GM18907 (cell line): ENCODE data around the gene CTBP1.

Experiments used
- ATAC-seq: cut with Tn5 transposase; IDR thresholded peaks from one replicate; pipeline ENCODE4 v1.9.1; 2021; ENCODE audit warnings: mild to moderate bottlenecking, moderate library complexity; ENCODE audit not compliant: unreplicated experiment

CTBP1 gene

DNA sequence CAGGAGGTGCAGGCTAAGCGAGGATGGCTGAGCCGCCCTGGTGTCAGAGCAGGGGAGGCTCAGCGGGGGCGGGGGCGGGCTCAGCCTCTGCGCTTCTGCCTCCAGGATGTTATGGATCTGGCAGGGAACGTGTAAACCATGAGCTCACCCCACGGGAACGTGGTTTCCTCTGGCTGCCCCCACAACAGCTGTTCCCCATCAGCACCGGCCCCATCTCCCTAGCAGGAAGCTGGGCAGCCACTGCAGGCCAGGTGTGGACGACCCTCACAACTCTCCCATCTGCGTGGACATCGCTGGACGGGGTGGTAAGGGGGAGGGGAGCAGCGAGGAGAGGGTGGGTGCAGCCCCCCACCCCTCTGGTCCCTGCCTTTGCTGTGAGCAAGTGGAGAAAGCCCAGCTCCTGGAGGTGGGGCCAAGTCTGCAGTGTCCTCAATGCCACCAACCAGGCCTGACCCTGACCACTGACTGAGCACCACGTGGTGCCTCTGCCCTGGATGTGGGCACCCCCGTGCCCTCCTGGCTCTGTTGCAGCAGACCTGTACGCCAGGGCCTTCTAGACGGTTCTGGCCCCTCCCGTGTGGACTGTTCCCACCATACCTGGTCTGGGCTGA lies 48.4 kb downstream of the CTBP1 start:
- ATAC-seq: peak; percentile 20

- no peak for ATAC-seq
Measured at GRCh38 chr4:1199556-1200331, 49.2 kb downstream of the CTBP1 start.

GRCh38 chr4:1198098-1198844 lies 50.7 kb downstream of the CTBP1 start:
- ATAC-seq: no peak

- ATAC-seq: no peak
Measured at GRCh38 chr4:1196421-1197183, 52.3 kb downstream of the CTBP1 start.

GRCh38 chr4:1195891-1196401 lies 53.0 kb downstream of the CTBP1 start:
- ATAC-seq: no peak

GRCh38 chr4:1195109-1195671 lies 53.7 kb downstream of the CTBP1 start:
- no peak for ATAC-seq

DNA sequence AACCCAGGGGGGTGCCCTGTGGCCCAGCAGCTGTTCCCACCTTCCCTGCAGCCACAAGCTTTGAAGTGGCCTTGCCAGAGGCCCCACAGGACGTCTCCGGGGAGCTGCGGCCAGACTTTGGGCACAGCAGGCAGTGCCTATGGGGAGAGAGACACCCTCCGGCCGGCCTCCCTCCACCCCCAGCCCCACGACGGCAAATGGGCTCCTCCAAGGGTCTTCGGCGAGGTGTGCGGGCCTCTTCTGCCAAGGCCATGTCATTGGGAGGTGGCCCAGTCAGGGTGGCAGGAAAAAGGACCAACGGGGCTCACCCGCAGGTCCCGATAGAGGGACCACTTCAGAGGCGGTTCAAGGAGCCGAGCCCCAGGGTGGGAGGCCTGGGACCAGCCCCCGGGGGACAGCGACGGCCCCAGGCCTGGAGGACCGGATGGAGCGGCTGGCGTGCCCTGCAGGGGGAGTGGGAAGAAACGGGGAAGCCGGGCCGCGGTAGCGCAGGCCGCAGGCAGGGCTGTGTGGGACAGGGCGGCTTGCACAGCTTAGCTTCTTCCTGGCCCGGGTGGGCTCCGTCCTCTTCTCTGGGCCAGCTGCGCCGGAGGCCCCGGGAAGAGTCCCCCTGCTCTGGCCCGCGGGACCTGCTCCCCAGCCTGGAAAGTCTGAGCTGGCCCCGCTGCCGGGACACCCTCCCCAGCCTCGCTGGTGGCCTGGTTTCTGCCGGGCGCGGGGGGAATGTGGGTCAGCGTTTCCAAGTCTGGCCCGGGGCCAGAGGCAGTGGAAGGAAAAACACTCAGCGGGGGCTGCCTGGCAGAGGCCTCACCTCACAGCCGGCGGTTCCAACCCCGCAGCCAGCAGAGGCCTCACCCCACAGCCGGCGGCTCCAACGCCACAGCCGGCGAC lies 54.7 kb downstream of the CTBP1 start:
- ATAC-seq: no peak

DNA sequence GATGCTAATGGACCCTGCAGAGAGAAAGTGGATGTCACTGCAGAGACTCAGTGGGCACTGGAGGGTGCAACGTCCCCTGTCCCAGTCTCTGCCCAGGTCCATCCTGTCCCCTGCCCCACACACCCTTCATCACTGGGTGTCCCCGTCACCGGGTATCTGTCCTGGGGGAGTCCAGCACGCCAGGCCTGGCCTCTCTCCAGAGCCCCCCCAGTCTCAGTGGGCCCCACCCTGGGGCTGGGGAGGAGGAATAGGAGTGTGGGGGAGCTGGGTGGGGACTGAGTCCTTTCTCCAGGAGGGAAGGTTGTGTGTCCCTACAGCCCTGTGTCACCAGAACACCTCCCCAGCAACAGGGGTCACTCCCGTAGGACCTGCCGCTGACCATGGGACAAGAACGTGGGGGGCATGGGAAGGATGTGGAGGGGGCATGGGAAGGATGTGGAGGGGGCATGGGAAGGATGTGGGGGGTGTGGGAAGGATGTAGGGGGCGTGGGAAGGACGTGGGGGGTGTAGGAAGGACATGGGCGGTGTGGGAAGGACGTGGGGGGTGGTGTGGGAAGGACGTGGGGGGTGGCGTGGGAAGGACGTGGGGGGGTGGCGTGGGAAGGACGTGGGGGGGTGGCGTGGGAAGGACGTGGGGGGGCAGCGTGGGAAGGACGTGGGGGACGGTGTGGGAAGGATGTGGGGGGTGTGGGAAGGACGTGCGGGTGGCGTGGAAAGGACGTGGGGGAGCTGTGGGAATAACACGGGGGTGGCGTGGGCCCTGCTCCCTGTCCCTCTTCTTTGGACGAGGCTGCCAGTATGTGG lies 55.5 kb downstream of the CTBP1 start:
- ATAC-seq: no peak

GRCh38 chr4:1192493-1193205 lies 56.3 kb downstream of the CTBP1 start:
- no peak for ATAC-seq

- ATAC-seq: no peak
Measured at GRCh38 chr4:1192091-1192492, 56.8 kb downstream of the CTBP1 start.

DNA sequence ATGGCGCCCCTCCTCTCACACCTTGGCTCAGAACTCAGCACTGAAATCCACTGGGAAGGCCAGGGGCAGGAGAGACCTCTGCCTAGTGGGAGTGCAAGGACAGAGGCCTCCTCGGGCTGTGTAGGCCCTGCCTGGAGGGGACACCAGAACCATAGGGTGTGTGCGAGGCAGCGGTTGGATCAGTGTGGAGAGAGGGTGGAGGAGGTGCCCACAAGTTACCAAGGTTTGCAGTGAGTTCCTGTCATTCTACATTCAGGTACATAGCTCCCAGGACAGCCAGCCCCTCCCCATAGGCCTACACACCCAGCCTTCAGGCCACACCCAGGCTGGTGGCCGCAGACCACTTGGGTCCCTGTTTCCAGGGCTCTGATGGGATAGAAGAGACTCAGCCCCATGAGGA lies 57.3 kb downstream of the CTBP1 start:
- ATAC-seq: no peak

DNA sequence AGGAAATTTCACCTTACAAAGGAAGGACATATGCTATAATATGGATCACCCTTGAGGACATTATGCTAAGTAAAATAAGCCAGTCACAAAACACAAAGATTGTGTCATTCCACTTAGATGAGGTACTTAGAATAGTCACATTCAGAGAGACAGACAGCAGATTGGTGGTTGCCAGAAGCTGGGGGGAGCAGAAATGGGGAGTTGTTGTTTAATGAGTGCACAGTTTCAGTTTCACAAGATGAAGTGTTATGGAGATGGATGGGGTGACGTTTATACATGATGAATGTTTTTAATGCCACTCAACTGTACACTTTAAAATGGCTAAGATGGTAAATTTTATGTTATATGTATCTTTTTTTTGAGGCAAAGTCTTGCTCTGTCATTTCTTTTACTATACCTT lies 61.7 kb downstream of the CTBP1 start:
- peak; percentile 67 for ATAC-seq

DNA sequence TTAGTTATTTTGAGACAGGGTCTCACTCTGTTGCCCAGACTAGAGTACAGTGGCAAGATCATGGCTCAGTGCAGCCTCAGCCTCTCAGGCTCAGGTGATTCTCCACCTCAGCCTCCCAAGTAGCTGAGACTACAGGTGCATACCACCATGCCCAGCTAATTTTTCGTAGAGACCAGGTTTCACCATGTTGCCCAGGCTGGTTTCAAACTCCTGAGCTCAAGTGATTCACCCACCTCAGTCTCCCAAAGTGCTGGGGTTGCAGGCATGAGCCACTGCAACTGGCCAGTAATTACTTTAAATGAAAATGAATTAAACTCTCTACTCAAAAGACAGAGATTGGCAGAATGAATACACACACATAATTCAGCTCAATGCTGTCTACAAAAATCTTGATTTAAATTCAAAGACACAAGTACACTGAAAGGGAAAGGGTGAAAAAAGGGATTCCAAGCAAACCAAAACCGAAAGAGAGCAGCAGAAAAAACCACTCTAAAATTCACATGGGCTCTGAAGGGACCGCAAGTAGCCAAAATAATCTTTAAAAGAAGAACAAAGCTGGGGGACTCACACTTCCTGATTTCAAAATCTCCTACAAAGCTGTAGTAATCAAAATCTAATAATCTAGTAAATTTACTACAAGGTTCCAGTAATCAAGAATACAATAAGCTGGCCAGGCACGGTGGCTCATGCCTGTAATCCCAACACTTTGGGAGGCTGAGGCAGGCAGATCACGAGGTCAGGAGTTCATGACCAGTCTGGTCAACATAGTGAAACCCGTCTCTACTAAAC lies 64.8 kb downstream of the CTBP1 start:
- ATAC-seq: peak; percentile 70

GRCh38 chr4:1182313-1182712 lies 66.6 kb downstream of the CTBP1 start:
- no peak for ATAC-seq

DNA sequence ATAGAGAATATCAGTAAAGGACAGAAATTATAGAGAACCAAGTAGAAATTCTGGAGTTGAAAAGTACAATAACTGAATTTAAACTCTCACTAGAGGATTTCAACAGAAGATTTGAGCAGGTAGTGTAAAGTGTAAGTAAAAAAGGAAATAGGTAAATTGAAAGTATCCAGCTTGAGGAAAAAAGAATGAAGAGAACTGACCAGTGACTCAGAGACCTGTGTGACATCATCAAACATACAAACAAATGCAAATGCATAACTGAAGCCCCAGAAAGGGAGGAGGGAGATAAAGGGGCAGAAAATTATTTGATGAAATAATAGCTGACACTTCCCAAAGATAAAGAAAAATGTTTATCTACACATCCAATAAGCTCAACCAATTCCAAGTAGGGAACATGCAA lies 68.3 kb downstream of the CTBP1 start:
- ATAC-seq: no peak

DNA sequence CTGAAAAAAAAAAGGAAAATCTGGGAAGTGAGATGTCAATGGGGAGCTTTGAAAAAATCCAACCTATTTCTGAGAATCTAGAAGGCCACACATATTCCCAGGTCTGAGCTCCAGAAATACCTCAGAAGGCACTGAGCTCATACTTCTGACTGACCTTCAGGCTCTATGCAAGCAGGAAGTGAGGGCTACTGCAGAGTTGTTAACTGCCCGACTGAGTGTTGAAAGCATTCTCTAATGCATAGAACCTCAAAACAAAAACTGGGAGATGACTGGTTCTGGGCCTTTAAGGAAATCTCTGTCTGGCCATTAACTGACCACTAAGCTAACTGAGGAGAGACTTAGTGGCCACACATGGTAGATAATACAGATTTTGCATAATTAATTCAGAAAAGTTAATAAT lies 69.0 kb downstream of the CTBP1 start:
- ATAC-seq: no peak

- ATAC-seq: no peak
Measured at GRCh38 chr4:1179089-1179441, 69.9 kb downstream of the CTBP1 start.
